Pancreas (tissue), 10 donors: ENCODE results near the gene TRIO. TPM values are rescaled to one million over a fixed set of nuclear protein-coding genes. Genes with fewer than 3 reads are reported as not detected.

Source experiments
- ATAC-seq, 4 donors: fragments of 200-7000 bp; cut with Tn5 transposase; one replicate each; pipeline versions ENCODE4 v1.8.0 to v1.9.1; 2020; ENCODE audit warnings: mild to moderate bottlenecking in 4 of 4, moderate library complexity in 4 of 4
- DNase-seq, 6 donors: peaks; one replicate each; pipeline ENCODE4 v3.0.0-alpha.2; 2020
- FAIRE-seq: peaks from 2 replicates; lab custom pipeline; 2012; peaks lifted over from hg19 to GRCh38; lab: Jason Lieb, UNC
- H3K27ac ChIP-seq, 4 donors: fragments of 200-600 bp; sonication (generic); 1 replicate in 3 of 4; 2 replicates in 1 of 4; pipeline versions ENCODE4 v1.5.0 to v1.8.0; 2020
- H3K27me3 ChIP-seq, 4 donors: fragments of 200-600 bp; one replicate each; pipeline ENCODE4 v1.8.0; 2021
- H3K36me3 ChIP-seq, 3 donors: fragments of 200-600 bp; sonication (generic) in 1 of 3; one replicate each; pipeline versions ENCODE4 v1.5.0 to v1.8.0; 2020 to 2021
- H3K4me1 ChIP-seq, 3 donors: fragments of 200-600 bp; one replicate each; pipeline ENCODE4 v1.8.0; 2021
- H3K4me3 ChIP-seq, 4 donors: fragments of 200-600 bp; sonication (generic) in 2 of 4; one replicate each; pipeline versions ENCODE4 v1.5.0 to v1.8.0; 2020 to 2021
- H3K9me3 ChIP-seq, 4 donors: fragments of 200-600 bp; one replicate each; pipeline ENCODE4 v1.8.0; 2021
- WGBS, 2 donors: extraction: QIAGEN DNeasy Blood & Tissue Kit; methylation state at CpG; one replicate each; pipeline ENCODE4 v1.1.7; 2013; 5-methylcytosine and 5-hydroxymethylcytosine counted together
- intact Hi-C, 3 donors: fragments of 100-400 bp; cut with DNase I; formaldehyde crosslinking; loops; one replicate each; pipeline versions ENCODE4 v1.11.1 to v1.14.2; 2022
- polyA plus RNA-seq, 2 donors: library from polyadenylated mRNA; stranded (reverse); fragments of 200-250 nt; gene quantifications; one replicate each; pipeline ENCODE4 v1.2.3, GENCODE V29; 2013
- total RNA-seq, 6 donors: library from RNA; stranded (reverse); fragmentation: NEBNext Ultra II Directional in 4 of 6; extraction: Animal tissue kit (Norgen Biotek cat#: 25700) in 4 of 6; gene quantifications; one replicate each; pipeline versions ENCODE4 v1.2.1 to v1.2.4, GENCODE V29; 2021 to 2023
- TF ChIP-seq, protein P1 (sequence below), 4 donors: fragments of 200-600 bp; sonication (generic) in 3 of 4; IDR thresholded peaks; one replicate each; pipeline versions ENCODE4 v1.5.0 to v1.8.0; 2021; ENCODE audit warnings: antibody characterized with exemption in 4 of 4
- donor health status: healthy with polysubstance abuse.
- donor health status: DM: no; HTN: no; CAD: no; lungs with moderate emphysema.
- donor health status: DM: no; HTN: no; CAD: no.
- donor health status: control.
- donor health status: control.
- donor health status: Bipolar disorder and iron deficiency.
- donor health status: DM: yes; HTN: yes; CAD: no.
- donor health status: DM: no; HTN: no; CAD: no.
- donor health status: DM: no; HTN: no; CAD: no.
- donor health status: DM: yes; HTN: yes; CAD: no.

The TRIO gene
- total and polyA plus RNA-seq, 8 donors, result 27.3 to 82.5 (median 38.3) TPM

DNA sequence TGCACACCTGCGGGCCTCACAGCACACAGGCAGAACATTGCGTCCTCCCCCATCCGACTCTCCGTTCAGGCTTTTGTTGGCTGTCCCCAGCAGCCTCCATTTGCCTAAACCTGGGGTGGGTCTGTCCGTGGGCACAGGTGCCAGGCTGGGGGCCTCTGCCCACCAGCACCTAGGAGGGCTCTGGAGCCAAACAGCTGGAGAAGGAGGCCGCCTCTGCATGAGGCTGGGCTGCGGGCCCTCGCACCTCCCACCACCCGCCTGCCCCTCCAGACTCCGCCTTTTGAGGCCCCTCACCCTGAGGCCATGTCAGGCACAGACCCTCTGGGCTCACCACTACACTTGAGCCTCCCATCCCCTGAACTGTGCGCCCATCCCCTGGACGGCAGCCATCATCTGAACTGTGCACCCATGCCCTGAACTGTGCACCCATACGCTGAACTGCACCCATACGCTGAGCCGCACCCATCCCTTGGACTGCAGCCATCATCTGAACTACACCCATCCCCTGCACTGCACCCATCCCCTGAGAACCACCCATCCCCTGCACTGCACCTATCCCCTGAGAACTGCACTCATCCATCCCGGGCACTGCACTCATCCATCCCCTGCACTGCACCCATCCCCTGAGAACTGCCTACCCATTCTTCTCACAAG, 340.5 kb downstream of the TRIO start:
- ATAC-seq (no peak), DNase-seq (no peak), FAIRE-seq (no peak)
- no peaks in the 10 kb centered on the region for H3K4me1 ChIP-seq
- WGBS, 2 donors, result 95 to 96% methylated on average over 16 of the region's 16 CpGs
- peaks cover 0 to 42% (median 4%) of the 10 kb centered on the region in 3 donors for H3K36me3 ChIP-seq
- H3K9me3 ChIP-seq, result no peaks in the 10 kb centered on the region
- TF ChIP-seq, protein P1, sequence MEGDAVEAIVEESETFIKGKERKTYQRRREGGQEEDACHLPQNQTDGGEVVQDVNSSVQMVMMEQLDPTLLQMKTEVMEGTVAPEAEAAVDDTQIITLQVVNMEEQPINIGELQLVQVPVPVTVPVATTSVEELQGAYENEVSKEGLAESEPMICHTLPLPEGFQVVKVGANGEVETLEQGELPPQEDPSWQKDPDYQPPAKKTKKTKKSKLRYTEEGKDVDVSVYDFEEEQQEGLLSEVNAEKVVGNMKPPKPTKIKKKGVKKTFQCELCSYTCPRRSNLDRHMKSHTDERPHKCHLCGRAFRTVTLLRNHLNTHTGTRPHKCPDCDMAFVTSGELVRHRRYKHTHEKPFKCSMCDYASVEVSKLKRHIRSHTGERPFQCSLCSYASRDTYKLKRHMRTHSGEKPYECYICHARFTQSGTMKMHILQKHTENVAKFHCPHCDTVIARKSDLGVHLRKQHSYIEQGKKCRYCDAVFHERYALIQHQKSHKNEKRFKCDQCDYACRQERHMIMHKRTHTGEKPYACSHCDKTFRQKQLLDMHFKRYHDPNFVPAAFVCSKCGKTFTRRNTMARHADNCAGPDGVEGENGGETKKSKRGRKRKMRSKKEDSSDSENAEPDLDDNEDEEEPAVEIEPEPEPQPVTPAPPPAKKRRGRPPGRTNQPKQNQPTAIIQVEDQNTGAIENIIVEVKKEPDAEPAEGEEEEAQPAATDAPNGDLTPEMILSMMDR (IDR thresholded peaks at IDR 0.05), result no peak
- no peak overlapping the region for H3K27ac ChIP-seq
- H3K27me3 ChIP-seq, result no peaks in the 10 kb centered on the region
- intact Hi-C loops, result no loop called here
- H3K4me3 ChIP-seq, result no peak overlapping the region

DNA sequence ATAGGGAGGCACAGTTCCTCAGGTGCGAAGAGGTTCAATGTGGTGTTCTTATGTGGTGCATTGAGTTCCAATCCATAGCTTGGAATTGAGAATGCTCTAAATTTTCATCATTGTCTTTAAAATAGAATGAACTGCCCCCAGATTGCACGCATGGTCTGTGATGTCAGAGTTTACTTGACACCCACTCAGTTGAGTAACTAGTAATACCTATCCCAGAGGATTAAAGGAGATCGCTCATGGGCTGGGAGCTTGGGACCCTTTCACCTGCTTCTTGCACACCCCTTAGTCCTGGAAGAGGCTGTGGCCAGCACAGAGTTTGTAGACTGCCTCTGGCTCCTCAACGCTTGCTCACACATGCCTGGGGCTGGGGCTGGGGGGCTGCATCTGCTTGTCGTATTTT, 343.3 kb downstream of the TRIO start:
- TF ChIP-seq, protein P1 (IDR thresholded peaks at IDR 0.05), result no peak
- 95% methylated on average over 5 of the region's 5 CpGs for WGBS, 2 donors
- Histone ChIP-seq H3K4me3 (no peak overlapping the region), H3K9me3 (no peaks in the 10 kb centered on the region), H3K36me3 (peaks cover 0 to 42% (median 11%) of the 10 kb centered on the region in 3 donors), H3K27ac (no peak overlapping the region), H3K27me3 (no peaks in the 10 kb centered on the region), H3K4me1 (no peaks in the 10 kb centered on the region)
- FAIRE-seq, result no peak
- DNase-seq, result no peak
- intact Hi-C loops, result no loop called here
- no peak for ATAC-seq

DNA sequence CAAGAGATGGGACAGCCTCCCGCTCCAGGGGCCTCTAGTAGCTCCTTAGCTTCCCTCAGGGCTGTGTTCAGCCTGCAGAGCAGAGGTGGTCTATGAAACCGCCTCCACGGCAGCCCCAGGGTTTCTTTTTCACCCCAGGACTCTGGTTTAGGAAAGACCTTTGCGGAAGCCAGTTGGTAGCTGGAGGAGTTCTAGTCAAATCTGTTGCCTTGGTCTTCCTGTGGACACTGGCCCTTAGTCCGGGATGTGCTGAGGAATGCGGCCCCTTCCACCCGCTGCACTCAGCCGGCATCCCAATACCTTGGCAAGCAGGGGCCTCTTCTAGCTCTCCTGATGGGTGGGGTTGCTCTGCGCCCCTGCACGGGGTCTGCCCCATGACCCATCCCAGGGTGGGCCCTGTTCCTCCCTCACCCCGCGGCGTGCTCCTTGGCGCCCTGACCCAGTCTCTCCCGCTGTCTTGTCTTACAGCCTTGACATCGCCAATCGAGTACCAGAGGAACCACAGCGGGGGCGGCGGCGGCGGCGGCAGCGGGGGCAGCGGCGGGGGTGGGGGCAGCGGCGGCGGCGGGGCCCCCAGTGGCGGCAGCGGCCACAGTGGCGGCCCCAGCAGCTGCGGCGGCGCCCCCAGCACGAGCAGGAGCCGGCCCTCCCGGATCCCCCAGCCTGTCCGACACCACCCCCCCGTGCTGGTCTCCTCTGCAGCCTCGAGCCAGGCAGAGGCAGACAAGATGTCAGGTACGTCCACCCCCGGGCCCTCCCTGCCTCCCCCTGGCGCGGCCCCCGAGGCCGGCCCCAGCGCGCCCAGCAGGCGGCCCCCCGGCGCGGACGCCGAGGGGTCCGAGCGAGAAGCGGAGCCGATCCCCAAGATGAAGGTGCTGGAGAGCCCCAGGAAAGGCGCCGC, 344.1 kb downstream of the TRIO start:
- peaks cover 0 to 42% (median 11%) of the 10 kb centered on the region in 3 donors for H3K36me3 ChIP-seq
- ATAC-seq, result no peak
- no peak for FAIRE-seq

DNA sequence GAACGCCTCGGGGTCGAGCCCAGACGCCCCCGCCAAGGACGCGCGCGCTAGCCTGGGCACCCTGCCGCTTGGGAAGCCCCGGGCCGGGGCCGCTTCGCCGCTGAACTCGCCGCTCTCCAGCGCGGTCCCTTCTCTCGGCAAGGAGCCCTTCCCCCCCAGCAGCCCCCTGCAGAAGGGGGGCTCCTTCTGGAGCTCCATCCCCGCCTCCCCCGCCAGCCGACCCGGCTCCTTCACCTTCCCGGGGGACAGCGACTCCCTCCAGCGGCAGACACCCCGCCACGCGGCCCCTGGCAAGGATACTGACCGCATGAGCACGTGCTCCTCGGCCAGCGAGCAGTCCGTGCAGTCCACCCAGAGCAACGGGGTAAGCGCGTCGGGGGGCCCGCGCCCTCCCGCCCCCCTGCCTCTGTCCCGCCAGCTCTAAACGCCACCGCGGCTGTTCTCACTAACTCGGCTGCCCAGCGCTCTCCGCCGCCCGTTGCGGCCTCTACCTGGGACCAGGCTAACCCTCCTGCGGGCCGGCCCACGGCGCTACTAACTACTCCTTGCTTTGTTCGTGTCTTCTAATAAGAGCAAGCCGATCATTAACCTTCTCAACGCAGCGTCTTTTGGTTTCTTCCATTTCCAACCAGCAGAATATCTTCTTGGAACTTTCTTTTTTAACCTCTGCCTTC, 344.9 kb downstream of the TRIO start:
- FAIRE-seq, result no peak
- peaks cover 0 to 42% (median 14%) of the 10 kb centered on the region in 3 donors for H3K36me3 ChIP-seq

More for the DNA sequence above, 344.1 kb downstream of the TRIO start:
- DNase-seq, result peak in 1 of 6 donors; percentile 67
- TF ChIP-seq, protein P1 (IDR thresholded peaks at IDR 0.05), result no peak
- intact Hi-C loops, result no loop called here
- Histone ChIP-seq H3K9me3 (no peaks in the 10 kb centered on the region), H3K4me3 (no peak overlapping the region), H3K27ac (no peak overlapping the region), H3K27me3 (no peaks in the 10 kb centered on the region), H3K4me1 (no peaks in the 10 kb centered on the region)
- WGBS, 2 donors, result 86 to 92% methylated on average over 47 to 62 of the region's 62 CpGs

More for the DNA sequence above, 344.9 kb downstream of the TRIO start:
- intact Hi-C loops, result no loop called here
- H3K9me3 ChIP-seq, result no peaks in the 10 kb centered on the region
- H3K4me3 ChIP-seq, result no peak overlapping the region
- H3K27me3 ChIP-seq, result no peaks in the 10 kb centered on the region
- DNase-seq (peak in 1 of 6 donors; percentile 65), ATAC-seq (no peak)
- no peaks in the 10 kb centered on the region for H3K4me1 ChIP-seq
- H3K27ac ChIP-seq, result no peak overlapping the region
- TF ChIP-seq, protein P1 (IDR thresholded peaks at IDR 0.05), result no peak
- WGBS, 2 donors, result 94 to 96% methylated on average over 56 to 60 of the region's 60 CpGs
